ENCODE data around the gene CFL2.
A peak's percentile ranks its signal among the peaks of the same experiment; 100 is the strongest.
"Not testable (repeated sequence)": the region's sequence is repeated elsewhere in the genome, so short reads cannot be mapped to it uniquely, and the experiment has no call there.

Gene CFL2

GRCh38 chr14:34714320-34715126 is at the start of gene CFL2:
Gene CFL2, minus strand, starts transcription at chr14:34714593. Its CDS starts 53 bp downstream, at chr14:34714540.
- peak; percentile 85 for DNase-seq (ENCODE audit: low spot score)

GRCh38 chr14:34755215-34755614 is 40.8 kb upstream of the CFL2 start:
- DNase-seq (ENCODE audit: low spot score), result no peak

- DNase-seq (ENCODE audit: low spot score), result no peak
Observed at GRCh38 chr14:34754687-34755086, 40.3 kb upstream of the CFL2 start.

GRCh38 chr14:34750670-34751069 is 36.3 kb upstream of the CFL2 start:
- no peak for DNase-seq (ENCODE audit: low spot score)

GRCh38 chr14:34750233-34750632 is 35.8 kb upstream of the CFL2 start:
- DNase-seq (ENCODE audit: low spot score), result no peak

- DNase-seq (ENCODE audit: low spot score), result no peak
Observed at GRCh38 chr14:34749408-34749807, 35.0 kb upstream of the CFL2 start.

GRCh38 chr14:34742270-34743115 is 28.1 kb upstream of the CFL2 start:
- no peak for DNase-seq (ENCODE audit: low spot score)

- no peak for DNase-seq (ENCODE audit: low spot score)
Observed at GRCh38 chr14:34741840-34742239, 27.4 kb upstream of the CFL2 start.

- DNase-seq (ENCODE audit: low spot score), result not testable (repeated sequence)
Observed at GRCh38 chr14:34740139-34740538, 25.7 kb upstream of the CFL2 start.

- DNase-seq (ENCODE audit: low spot score), result not testable (repeated sequence)
Observed at GRCh38 chr14:34737079-34737478, 22.7 kb upstream of the CFL2 start.

GRCh38 chr14:34733245-34733644 is 18.9 kb upstream of the CFL2 start:
- DNase-seq (ENCODE audit: low spot score), result no peak

- no peak for DNase-seq (ENCODE audit: low spot score)
Observed at GRCh38 chr14:34732802-34733201, 18.4 kb upstream of the CFL2 start.

GRCh38 chr14:34723867-34724266 is 9.5 kb upstream of the CFL2 start:
- DNase-seq (ENCODE audit: low spot score), result no peak

- peak; percentile 53 for DNase-seq (ENCODE audit: low spot score)
Observed at GRCh38 chr14:34722723-34723545, 8.5 kb upstream of the CFL2 start.

- no peak for DNase-seq (ENCODE audit: low spot score)
Observed at GRCh38 chr14:34721129-34721528, 6.7 kb upstream of the CFL2 start.

- no peak for DNase-seq (ENCODE audit: low spot score)
Observed at GRCh38 chr14:34718750-34719304, 4.4 kb upstream of the CFL2 start.

GRCh38 chr14:34715127-34715863 is 902 bp upstream of the CFL2 start:
- no peak for DNase-seq (ENCODE audit: low spot score)

- DNase-seq (ENCODE audit: low spot score), result no peak
Observed at GRCh38 chr14:34713681-34714319, 593 bp downstream of the CFL2 start.

- DNase-seq (ENCODE audit: low spot score), result no peak
Observed at GRCh38 chr14:34713122-34713680, 1.2 kb downstream of the CFL2 start.

Measured in HuH-7.5 (cell line).